ENCODE data around the gene ABCA1. TPM values are rescaled to one million over a fixed set of nuclear protein-coding genes. Genes with fewer than 3 reads are reported as not detected.
"Not testable (repeated sequence)": the region's sequence is repeated elsewhere in the genome, so short reads cannot be mapped to it uniquely, and the experiment has no call there.

Gene ABCA1
- total RNA-seq, 1 experiment from 2014 or later = 8.9 TPM

GRCh38 chr9:104776797-104777196, 151.2 kb downstream of the ABCA1 start:
- no peak for DNase-seq (ENCODE audit: low read depth in 1 of 2, low spot score in 2 of 2)
- Histone ChIP-seq H3K27ac (no peak overlapping the region), H3K9me3 (replicated peaks) (no peaks in the 10 kb centered on the region), H3K4me1 (replicated peaks) (0 out of 2 replicates have a peak, but pooled peaks cover 5% of the 10 kb centered on the region), H3K27me3 (replicated peaks) (no peaks in the 10 kb centered on the region), H3K36me3 (no peaks in the 10 kb centered on the region), H3K4me3 (no peak overlapping the region)

- no peak overlapping the region for H3K4me3 ChIP-seq
- no peak for DNase-seq (ENCODE audit: low read depth in 1 of 2, low spot score in 2 of 2)
- H3K27me3 ChIP-seq (replicated peaks) = no peaks in the 10 kb centered on the region
- no peaks in the 10 kb centered on the region for H3K36me3 ChIP-seq
- H3K9me3 ChIP-seq (replicated peaks) = no peaks in the 10 kb centered on the region
- no peak overlapping the region for H3K27ac ChIP-seq
- H3K4me1 ChIP-seq (replicated peaks) = 0 out of 2 replicates have a peak, but pooled peaks cover 5% of the 10 kb centered on the region
Measured at GRCh38 chr9:104775976-104776375, 152.0 kb downstream of the ABCA1 start.

GRCh38 chr9:104775574-104775936, 152.4 kb downstream of the ABCA1 start:
- DNase-seq (ENCODE audit: low read depth in 1 of 2, low spot score in 2 of 2) = no peak
- Histone ChIP-seq H3K9me3 (replicated peaks) (no peaks in the 10 kb centered on the region), H3K4me1 (replicated peaks) (0 out of 2 replicates have a peak, but pooled peaks cover 5% of the 10 kb centered on the region)

GRCh38 chr9:104774831-104775573, 153.0 kb downstream of the ABCA1 start:
- Histone ChIP-seq H3K27ac (no peak overlapping the region), H3K4me1 (replicated peaks) (0 out of 2 replicates have a peak, but pooled peaks cover 5% of the 10 kb centered on the region), H3K4me3 (no peak overlapping the region), H3K9me3 (replicated peaks) (no peaks in the 10 kb centered on the region), H3K27me3 (replicated peaks) (no peaks in the 10 kb centered on the region), H3K36me3 (no peaks in the 10 kb centered on the region)
- no peak for DNase-seq (ENCODE audit: low read depth in 1 of 2, low spot score in 2 of 2)

More at GRCh38 chr9:104775574-104775936, 152.4 kb downstream of the ABCA1 start:
- no peaks in the 10 kb centered on the region for H3K36me3 ChIP-seq
- H3K4me3 ChIP-seq = no peak overlapping the region
- no peaks in the 10 kb centered on the region for H3K27me3 ChIP-seq (replicated peaks)
- no peak overlapping the region for H3K27ac ChIP-seq

GRCh38 chr9:104774132-104774531, 153.8 kb downstream of the ABCA1 start:
- no peak for DNase-seq (ENCODE audit: low read depth in 1 of 2, low spot score in 2 of 2)
- H3K27ac ChIP-seq = no peak overlapping the region
- H3K4me1 ChIP-seq (replicated peaks) = 0 out of 2 replicates have a peak, but pooled peaks cover 5% of the 10 kb centered on the region
- no peaks in the 10 kb centered on the region for H3K36me3 ChIP-seq
- H3K9me3 ChIP-seq (replicated peaks) = no peaks in the 10 kb centered on the region
- no peak overlapping the region for H3K4me3 ChIP-seq
- H3K27me3 ChIP-seq (replicated peaks) = no peaks in the 10 kb centered on the region

GRCh38 chr9:104772714-104773510, 155.0 kb downstream of the ABCA1 start:
- Histone ChIP-seq H3K27ac (no peak overlapping the region), H3K27me3 (replicated peaks) (no peaks in the 10 kb centered on the region), H3K9me3 (replicated peaks) (no peaks in the 10 kb centered on the region), H3K4me1 (replicated peaks) (0 out of 2 replicates have a peak, but pooled peaks cover 5% of the 10 kb centered on the region), H3K36me3 (no peaks in the 10 kb centered on the region), H3K4me3 (no peak overlapping the region)
- DNase-seq (ENCODE audit: low read depth in 1 of 2, low spot score in 2 of 2) = no peak

- H3K36me3 ChIP-seq = no peaks in the 10 kb centered on the region
- no peak overlapping the region for H3K27ac ChIP-seq
- H3K4me1 ChIP-seq (replicated peaks) = no peaks in the 10 kb centered on the region
- no peaks in the 10 kb centered on the region for H3K9me3 ChIP-seq (replicated peaks)
- H3K27me3 ChIP-seq (replicated peaks) = no peaks in the 10 kb centered on the region
- no peak for DNase-seq (ENCODE audit: low read depth in 1 of 2, low spot score in 2 of 2)
- no peak overlapping the region for H3K4me3 ChIP-seq
Measured at GRCh38 chr9:104769655-104770054, 158.3 kb downstream of the ABCA1 start.

GRCh38 chr9:104769029-104769428, 158.9 kb downstream of the ABCA1 start:
- DNase-seq (ENCODE audit: low read depth in 1 of 2, low spot score in 2 of 2); H3K4me3 ChIP-seq; H3K27me3 ChIP-seq (replicated peaks); H3K36me3 ChIP-seq; H3K27ac ChIP-seq; H3K9me3 ChIP-seq (replicated peaks); H3K4me1 ChIP-seq (replicated peaks): not testable (repeated sequence)

GRCh38 chr9:104767507-104767906, 160.4 kb downstream of the ABCA1 start:
- no peak overlapping the region for H3K4me3 ChIP-seq
- no peaks in the 10 kb centered on the region for H3K27me3 ChIP-seq (replicated peaks)
- H3K9me3 ChIP-seq (replicated peaks) = no peaks in the 10 kb centered on the region
- H3K36me3 ChIP-seq = no peaks in the 10 kb centered on the region
- no peak for DNase-seq (ENCODE audit: low read depth in 1 of 2, low spot score in 2 of 2)
- H3K4me1 ChIP-seq (replicated peaks) = peaks cover 5% of the 10 kb centered on the region; the same call in 1 of the 2 replicates
- H3K27ac ChIP-seq = no peak overlapping the region

GRCh38 chr9:104766025-104766424, 161.9 kb downstream of the ABCA1 start:
- Histone ChIP-seq H3K4me1 (replicated peaks) (peaks cover 5% of the 10 kb centered on the region; the same call in 1 of the 2 replicates), H3K27me3 (replicated peaks) (no peaks in the 10 kb centered on the region), H3K27ac (no peak overlapping the region), H3K36me3 (no peaks in the 10 kb centered on the region), H3K4me3 (no peak overlapping the region), H3K9me3 (replicated peaks) (no peaks in the 10 kb centered on the region)
- no peak for DNase-seq (ENCODE audit: low read depth in 1 of 2, low spot score in 2 of 2)

- Histone ChIP-seq H3K4me3 (no peak overlapping the region), H3K27me3 (replicated peaks) (no peaks in the 10 kb centered on the region), H3K27ac (no peak overlapping the region), H3K4me1 (replicated peaks) (peaks cover 5% of the 10 kb centered on the region; the same call in 1 of the 2 replicates), H3K9me3 (replicated peaks) (no peaks in the 10 kb centered on the region), H3K36me3 (peaks cover under 1% of the 10 kb centered on the region; the same call in 1 of the 2 replicates)
- no peak for DNase-seq (ENCODE audit: low read depth in 1 of 2, low spot score in 2 of 2)
Measured at GRCh38 chr9:104765138-104765537, 162.8 kb downstream of the ABCA1 start.

- no peak overlapping the region for H3K4me3 ChIP-seq
- no peak overlapping the region for H3K27ac ChIP-seq
- no peak for DNase-seq (ENCODE audit: low read depth in 1 of 2, low spot score in 2 of 2)
- no peaks in the 10 kb centered on the region for H3K27me3 ChIP-seq (replicated peaks)
- peaks cover 26% of the 10 kb centered on the region for H3K36me3 ChIP-seq
- H3K4me1 ChIP-seq (replicated peaks) = peaks cover 5% of the 10 kb centered on the region; the same call in 1 of the 2 replicates
- no peaks in the 10 kb centered on the region for H3K9me3 ChIP-seq (replicated peaks)
Measured at GRCh38 chr9:104758974-104759373, 169.0 kb downstream of the ABCA1 start.

GRCh38 chr9:104750185-104750767, 177.7 kb downstream of the ABCA1 start:
- Histone ChIP-seq H3K27ac (no peak overlapping the region), H3K27me3 (replicated peaks) (no peaks in the 10 kb centered on the region), H3K36me3 (peaks cover 46% of the 10 kb centered on the region), H3K4me1 (replicated peaks) (peaks cover 15% of the 10 kb centered on the region; the same call in 1 of the 2 replicates), H3K9me3 (replicated peaks) (no peaks in the 10 kb centered on the region), H3K4me3 (no peak overlapping the region)
- no peak for DNase-seq (ENCODE audit: low read depth in 1 of 2, low spot score in 2 of 2)
